ENCODE results near the gene SPATS2.

- TF ChIP-seq POLR2A (IDR thresholded peaks at IDR 0.05; ENCODE audit: borderline replicate concordance, extremely low read depth, insufficient read depth, insufficient read length) (no peak), POLR2AphosphoS5 (IDR thresholded peaks at IDR 0.05; ENCODE audit: low read depth, low read length) (no peak), SRF (IDR thresholded peaks at IDR 0.05; ENCODE audit: low read depth) (no peak), SP1 (IDR thresholded peaks at IDR 0.05; ENCODE audit: low read depth) (no peak), CTCF (IDR thresholded peaks at IDR 0.05 in 2 of 3, conservative IDR thresholded peaks at IDR 0.05 in 1 of 3; ENCODE audit: borderline replicate concordance in 1 of 3, insufficient read depth in 1 of 3, low read depth in 2 of 3, low read length in 2 of 3) (no peak), REST (IDR thresholded peaks at IDR 0.05; ENCODE audit: low read depth) (no peak)
Observed at GRCh38 chr12:49521389-49521788, 154.1 kb downstream of the SPATS2 start.
